HL-60 (cell line): Measurements from ENCODE around the gene BCL6B.

Experiments used
- POLR2AphosphoS5 ChIP-seq: IDR thresholded peaks from 2 replicates; pipeline ENCODE4 v1.6.1; 2012; ENCODE audit warnings: low read depth
- TF ChIP-seq, protein P1 (sequence below): IDR thresholded peaks from one replicate; pipeline ENCODE4 v1.5.1; 2011; ENCODE audit warnings: low read length, control low read depth, inconsistent platforms; ENCODE audit not compliant: insufficient read depth

DNA sequence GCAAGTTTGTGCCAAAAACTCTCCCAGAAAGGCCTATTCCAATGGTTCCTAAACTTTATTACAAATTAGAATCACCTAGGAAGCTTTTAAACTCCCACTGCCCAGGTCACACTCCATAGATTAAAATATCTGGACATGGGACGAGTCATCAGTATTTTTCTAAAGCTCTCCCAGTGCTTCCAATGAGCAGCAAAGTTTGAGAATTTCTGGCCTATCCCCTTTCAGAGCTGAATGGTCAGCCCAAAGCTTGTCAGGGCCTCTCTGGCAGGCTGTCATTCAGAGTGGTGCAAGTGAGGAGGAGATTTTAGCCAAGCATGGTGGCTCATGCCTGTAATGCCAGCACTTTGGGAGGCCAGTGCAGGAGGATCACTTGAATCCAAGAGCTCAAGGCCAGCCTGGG, 2.4 kb downstream of the BCL6B start:
- no peak for TF ChIP-seq POLR2AphosphoS5
- TF ChIP-seq, protein P1, sequence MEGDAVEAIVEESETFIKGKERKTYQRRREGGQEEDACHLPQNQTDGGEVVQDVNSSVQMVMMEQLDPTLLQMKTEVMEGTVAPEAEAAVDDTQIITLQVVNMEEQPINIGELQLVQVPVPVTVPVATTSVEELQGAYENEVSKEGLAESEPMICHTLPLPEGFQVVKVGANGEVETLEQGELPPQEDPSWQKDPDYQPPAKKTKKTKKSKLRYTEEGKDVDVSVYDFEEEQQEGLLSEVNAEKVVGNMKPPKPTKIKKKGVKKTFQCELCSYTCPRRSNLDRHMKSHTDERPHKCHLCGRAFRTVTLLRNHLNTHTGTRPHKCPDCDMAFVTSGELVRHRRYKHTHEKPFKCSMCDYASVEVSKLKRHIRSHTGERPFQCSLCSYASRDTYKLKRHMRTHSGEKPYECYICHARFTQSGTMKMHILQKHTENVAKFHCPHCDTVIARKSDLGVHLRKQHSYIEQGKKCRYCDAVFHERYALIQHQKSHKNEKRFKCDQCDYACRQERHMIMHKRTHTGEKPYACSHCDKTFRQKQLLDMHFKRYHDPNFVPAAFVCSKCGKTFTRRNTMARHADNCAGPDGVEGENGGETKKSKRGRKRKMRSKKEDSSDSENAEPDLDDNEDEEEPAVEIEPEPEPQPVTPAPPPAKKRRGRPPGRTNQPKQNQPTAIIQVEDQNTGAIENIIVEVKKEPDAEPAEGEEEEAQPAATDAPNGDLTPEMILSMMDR: no peak
